Keratinocyte (primary cell): ENCODE results near the gene CECR2. TPM values are rescaled to one million over a fixed set of nuclear protein-coding genes. Genes with fewer than 3 reads are reported as not detected.

ENCODE experiments used
- DNase-seq: peaks from one replicate; pipeline ENCODE4 v3.0.0-alpha.2; 2011; ENCODE audit warnings: low read depth, missing footprints, low spot score
- FAIRE-seq: peaks from 2 replicates; lab custom pipeline; 2011; peaks lifted over from hg19 to GRCh38; lab: Jason Lieb, UNC
- H2AFZ ChIP-seq: 2 replicates; pipeline ENCODE4 v1.6.0; 2012; ENCODE audit warnings: low read length, control low read depth, inconsistent platforms; ENCODE audit not compliant: control insufficient read depth
- H3K27ac ChIP-seq: 2 replicates; pipeline ENCODE4 v1.5.1; 2011; ENCODE audit warnings: low read length; ENCODE audit not compliant: control insufficient read depth, insufficient read depth
- H3K27me3 ChIP-seq: 3 replicates; pipeline ENCODE4 v1.6.0; 2011; ENCODE audit warnings: low read length; ENCODE audit not compliant: control insufficient read depth, insufficient read depth; ENCODE audit errors: extremely low read depth
- H3K36me3 ChIP-seq, 2 experiments: 2 replicates in 1 of 2; 3 replicates in 1 of 2; pipeline ENCODE4 v1.5.1; 2011; ENCODE audit warnings: low read length in 2 of 2, mild to moderate bottlenecking in 1 of 2; ENCODE audit not compliant: control insufficient read depth in 2 of 2, insufficient read depth in 2 of 2; ENCODE audit errors: extremely low read depth in 1 of 2
- H3K4me1 ChIP-seq: 3 replicates; pipeline ENCODE4 v1.5.1; 2011; ENCODE audit warnings: low read length; ENCODE audit not compliant: control insufficient read depth, insufficient read depth; ENCODE audit errors: extremely low read depth
- H3K4me2 ChIP-seq: 3 replicates; pipeline ENCODE4 v1.6.0; 2011; ENCODE audit warnings: low read depth, low read length; ENCODE audit not compliant: control insufficient read depth, insufficient read depth; ENCODE audit errors: extremely low read depth
- H3K4me3 ChIP-seq, 3 experiments: fragments of 200-600 bp in 1 of 3; sonication (generic) in 1 of 3; 2 replicates in 2 of 3; 3 replicates in 1 of 3; pipeline ENCODE4 v1.5.1; 2011 to 2016; ENCODE audit warnings: low read length in 3 of 3, mild to moderate bottlenecking in 3 of 3, control low read depth in 2 of 3, inconsistent platforms in 1 of 3, low read depth in 1 of 3, mixed read lengths in 1 of 3, mixed run types in 1 of 3, moderate library complexity in 1 of 3; ENCODE audit not compliant: control insufficient read depth in 2 of 3, insufficient read depth in 2 of 3; ENCODE audit errors: extremely low read depth in 1 of 3
- H3K79me2 ChIP-seq: 2 replicates; pipeline ENCODE4 v1.6.0; 2012; ENCODE audit warnings: low read length; ENCODE audit not compliant: control insufficient read depth, insufficient read depth
- H3K9ac ChIP-seq: 3 replicates; pipeline ENCODE4 v1.6.0; 2011; ENCODE audit warnings: low read length; ENCODE audit not compliant: control insufficient read depth, insufficient read depth; ENCODE audit errors: extremely low read depth
- H3K9me1 ChIP-seq: 3 replicates; pipeline ENCODE4 v1.6.0; 2011; ENCODE audit warnings: low read length; ENCODE audit not compliant: control insufficient read depth, insufficient read depth; ENCODE audit errors: extremely low read depth
- H3K9me3 ChIP-seq: 2 replicates; pipeline ENCODE4 v1.5.1; 2012; ENCODE audit warnings: low read depth, low read length; ENCODE audit not compliant: control insufficient read depth
- H4K20me1 ChIP-seq: 3 replicates; pipeline ENCODE4 v1.6.0; 2011; ENCODE audit warnings: low read length; ENCODE audit not compliant: control insufficient read depth, insufficient read depth; ENCODE audit errors: extremely low read depth
- CTCF ChIP-seq, 3 experiments: IDR thresholded peaks in 1 of 3; conservative IDR thresholded peaks in 1 of 3; optimal IDR thresholded peaks in 1 of 3; 2 replicates in 2 of 3; 3 replicates in 1 of 3; pipeline versions ENCODE3 to v1.5.1; 2011; ENCODE audit warnings: low read length in 3 of 3, mild to moderate bottlenecking in 3 of 3, moderate library complexity in 2 of 3, control low read depth in 1 of 3, inconsistent platforms in 1 of 3; ENCODE audit not compliant: insufficient read depth in 2 of 3; ENCODE audit errors: extremely low read depth in 1 of 3
- EZH2 ChIP-seq: IDR thresholded peaks from one replicate; pipeline ENCODE4 v1.6.1; 2012; ENCODE audit warnings: inconsistent platforms, mild to moderate bottlenecking, low read length, moderate library complexity
- dilution Hi-C: fragments of 300-500 bp; cut with MboI; formaldehyde crosslinking; loops from one replicate; pipeline ENCODE4 v1.7.0; 2020; ENCODE audit warnings: low sequenced_read_pairs; ENCODE audit not compliant: extremely low pct_ligation_motif_present
- polyA plus RNA-seq, 5 experiments: library from polyadenylated mRNA; depleted of rRNA in 3 of 5; stranded (reverse) in 3 of 5; stranded (forward) in 1 of 5; unstranded in 1 of 5; fragments of >200 nt; gene quantifications; 1 replicate in 1 of 5; 2 replicates in 3 of 5; 3 replicates in 1 of 5; pipeline versions ENCODE4 v1.2.1 to v1.2.3, GENCODE V29; 2011 to 2012; ENCODE audit warnings: missing spikeins in 2 of 5, low read depth in 1 of 5, low replicate concordance in 1 of 5

CECR2 gene
- polyA plus RNA-seq, 1 donor (not counting 4 experiments of a cell fraction or from before 2014, with no cell fraction given): not detected

- dilution Hi-C loops: no loop called here
- Histone ChIP-seq H3K9me3 (no peaks in the 10 kb centered on the region), H3K9me1 (no peaks in the 10 kb centered on the region), H3K27me3 (no peaks in the 10 kb centered on the region), H3K9ac (no peak overlapping the region), H3K4me3 (no peak overlapping the region), H3K27ac (no peak overlapping the region), H4K20me1 (no peaks in the 10 kb centered on the region), H3K4me1 (no peaks in the 10 kb centered on the region), H2AFZ (no peak overlapping the region), H3K4me2 (no peak overlapping the region), H3K36me3 (no peaks in the 10 kb centered on the region), H3K79me2 (no peaks in the 10 kb centered on the region)
- peak; percentile 20 to 60 (median 53) for TF ChIP-seq CTCF (optimal IDR thresholded peaks at IDR 0.05 in 1 of 3, IDR thresholded peaks at IDR 0.05 in 1 of 3, conservative IDR thresholded peaks at IDR 0.05 in 1 of 3; ENCODE audit: extremely low read depth in 1 of 3, insufficient read depth in 2 of 3, low read length in 3 of 3)
- TF ChIP-seq EZH2: no peak
- DNase-seq: peak; percentile 25
- peak; percentile 36 for FAIRE-seq
Measured at GRCh38 chr22:17501679-17502285, 132.5 kb downstream of the CECR2 start.

- TF ChIP-seq CTCF (optimal IDR thresholded peaks at IDR 0.05 in 1 of 3, IDR thresholded peaks at IDR 0.05 in 1 of 3, conservative IDR thresholded peaks at IDR 0.05 in 1 of 3; ENCODE audit: extremely low read depth in 1 of 3, insufficient read depth in 2 of 3, low read length in 3 of 3): no peak
- TF ChIP-seq EZH2: no peak
- Histone ChIP-seq H3K4me1 (no peaks in the 10 kb centered on the region), H2AFZ (no peak overlapping the region), H4K20me1 (no peaks in the 10 kb centered on the region), H3K36me3 (no peaks in the 10 kb centered on the region), H3K4me2 (no peak overlapping the region), H3K9me1 (no peaks in the 10 kb centered on the region), H3K4me3 (no peak overlapping the region), H3K9ac (no peak overlapping the region), H3K79me2 (no peaks in the 10 kb centered on the region), H3K27me3 (no peaks in the 10 kb centered on the region), H3K9me3 (no peaks in the 10 kb centered on the region), H3K27ac (no peak overlapping the region)
- no peak for FAIRE-seq
- DNase-seq: no peak
- dilution Hi-C loops: no loop called here
Measured at GRCh38 chr22:17508110-17508509, 138.8 kb downstream of the CECR2 start.
